C1 segment of cervical spinal cord (tissue), 14 donors: ENCODE data around the gene UNKL.
"Not testable (repeated sequence)": the region's sequence is repeated elsewhere in the genome, so short reads cannot be mapped to it uniquely, and the experiment has no call there.

Source experiments
- DNase-seq, 14 donors: peaks; one replicate each; lab custom pipeline; 2025; lab: John Stamatoyannopoulos, UW

UNKL gene

DNA sequence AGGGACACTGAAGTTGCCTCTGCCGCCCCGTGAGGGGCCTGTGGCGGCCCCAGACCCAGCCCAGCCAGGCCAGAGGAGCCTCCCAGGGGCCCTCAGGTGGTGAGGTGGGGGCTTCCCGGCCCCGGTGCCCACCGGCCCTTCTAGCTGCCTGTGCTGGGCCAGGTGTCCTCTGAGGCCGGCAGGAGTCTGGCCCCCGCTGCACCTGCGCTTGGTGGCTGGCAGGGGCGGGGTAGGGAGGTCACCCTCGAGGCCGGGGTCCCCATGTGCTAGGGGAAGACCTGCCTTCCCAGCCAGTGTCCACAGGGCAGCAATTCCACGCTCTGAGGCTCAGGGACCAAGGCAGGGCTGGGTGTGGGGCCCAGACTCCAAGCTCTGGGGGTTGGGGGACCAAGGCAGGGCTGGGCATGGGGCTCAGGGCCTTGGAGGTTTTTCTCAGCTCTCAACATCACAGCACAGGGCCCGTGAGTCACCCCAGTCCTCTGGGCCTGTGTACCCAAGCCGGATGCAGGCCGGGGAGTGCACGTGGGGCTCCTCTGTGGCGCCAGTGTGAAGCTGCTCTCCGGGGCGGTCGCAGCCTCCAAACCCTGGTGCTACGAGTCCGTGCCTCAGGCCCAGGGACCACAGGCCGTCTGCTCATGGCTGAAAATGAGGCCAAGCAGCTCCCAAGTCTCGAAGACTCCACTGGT, 31.2 kb upstream of the UNKL start:
- DNase-seq = no peak

DNA sequence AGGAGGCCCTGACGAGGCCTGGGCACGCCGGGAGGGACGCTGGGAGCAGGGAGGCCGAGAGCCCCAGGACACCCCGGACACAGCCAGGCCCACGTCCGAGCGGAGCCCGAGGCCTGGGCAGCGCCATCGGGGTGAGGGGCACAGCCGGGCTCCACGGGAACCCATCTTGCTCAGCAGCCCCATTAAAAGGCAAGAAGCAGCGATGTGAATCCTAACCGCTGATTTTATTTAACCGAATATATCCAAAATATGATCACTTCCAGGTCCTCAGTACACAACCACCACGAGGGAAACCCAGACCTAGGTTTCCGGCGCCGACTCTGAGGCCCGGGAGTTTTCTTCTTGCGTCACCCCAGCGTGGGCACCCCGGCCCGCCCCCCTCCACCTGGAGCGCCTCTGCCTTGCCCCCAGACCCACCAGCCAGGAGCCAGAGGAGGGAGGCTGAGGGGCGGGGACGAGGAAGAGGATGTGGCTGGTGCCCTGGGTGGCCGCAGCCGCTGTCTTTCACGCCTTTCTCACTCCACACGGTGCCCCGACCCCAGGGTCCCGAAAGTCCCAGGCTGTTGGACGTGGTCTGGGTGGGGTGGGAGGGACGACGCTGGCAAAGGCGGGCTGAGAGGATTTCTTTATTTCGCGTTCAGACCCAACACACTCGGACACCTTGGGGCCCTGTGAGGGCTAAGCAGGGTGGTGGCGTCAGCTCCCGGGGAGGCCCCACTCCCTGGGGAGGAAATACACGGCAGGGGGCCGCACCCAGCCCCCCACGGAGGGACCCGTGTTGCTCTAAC, 30.4 kb upstream of the UNKL start:
- no peak for DNase-seq

DNA sequence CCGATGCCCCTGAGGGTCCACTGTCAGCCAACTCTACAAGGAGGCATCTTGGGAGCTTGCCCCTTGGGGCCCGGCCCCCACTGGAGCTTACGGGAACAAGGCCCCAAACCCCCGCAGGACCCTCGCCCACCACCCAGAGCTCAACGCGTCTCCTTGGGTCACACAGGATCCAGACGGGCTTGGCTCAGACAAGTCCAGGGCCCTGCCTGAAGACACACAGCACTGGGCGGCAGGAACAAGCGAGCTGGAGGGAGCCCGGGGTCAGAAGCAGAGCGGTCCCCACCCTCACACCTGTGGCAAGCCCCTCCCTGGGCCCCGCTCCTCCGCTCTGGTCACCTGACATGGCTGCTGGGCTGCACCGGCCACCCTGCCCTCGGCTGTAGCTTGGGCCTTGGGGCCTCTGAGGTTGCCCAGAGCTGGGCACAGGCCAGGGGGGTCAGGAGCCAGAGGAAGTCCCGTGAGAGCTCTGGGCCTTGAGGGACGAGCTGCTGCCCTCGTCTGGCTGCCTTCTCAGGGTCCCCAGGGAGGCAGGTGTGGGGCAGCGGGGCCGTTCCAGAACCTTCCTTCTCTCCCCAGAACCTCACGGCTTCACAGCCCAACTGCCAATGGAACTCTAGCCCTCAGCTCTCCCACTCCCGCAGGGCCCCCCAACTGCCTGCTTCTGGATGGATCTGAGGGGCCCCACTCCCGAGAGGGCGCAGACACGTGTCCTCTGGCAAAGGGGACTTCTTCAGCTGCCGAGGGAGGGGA, 29.7 kb upstream of the UNKL start, which contains the start of gene CCDC154:
Gene CCDC154 (minus strand): TSS at position 577 of the 750 bp plus-strand sequence. CDS start 234 bp downstream, at position 343.
- no peak for DNase-seq

DNA sequence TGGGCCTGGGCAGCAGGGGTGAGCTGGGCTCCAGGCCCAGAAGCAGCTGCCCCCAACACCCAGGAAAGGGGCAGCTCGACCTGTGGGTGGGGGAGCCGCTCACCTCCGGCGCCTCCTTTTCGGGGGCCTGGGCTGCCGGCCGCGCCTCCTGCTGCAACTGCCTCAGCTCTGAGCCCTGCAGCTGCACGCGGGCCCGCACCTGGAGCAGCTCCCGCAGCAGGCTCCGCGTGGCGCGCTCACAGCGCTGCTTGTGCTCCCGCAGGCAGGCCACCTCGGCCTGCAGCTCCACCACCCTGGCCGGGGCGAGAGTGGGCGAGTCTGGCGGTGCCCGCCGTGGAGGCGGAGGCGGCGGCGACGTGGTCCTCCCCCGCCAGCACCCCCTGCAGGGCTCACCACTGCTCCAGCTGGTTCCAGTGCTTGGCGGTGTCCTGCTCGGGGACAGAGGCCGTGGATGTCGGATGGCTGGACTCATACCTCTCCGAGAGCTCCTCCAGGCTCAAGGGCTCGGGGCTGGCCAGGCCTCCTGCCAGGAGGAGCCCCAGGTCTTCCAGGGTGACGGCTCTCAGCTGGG, 29.0 kb upstream of the UNKL start:
- DNase-seq = no peak

DNA sequence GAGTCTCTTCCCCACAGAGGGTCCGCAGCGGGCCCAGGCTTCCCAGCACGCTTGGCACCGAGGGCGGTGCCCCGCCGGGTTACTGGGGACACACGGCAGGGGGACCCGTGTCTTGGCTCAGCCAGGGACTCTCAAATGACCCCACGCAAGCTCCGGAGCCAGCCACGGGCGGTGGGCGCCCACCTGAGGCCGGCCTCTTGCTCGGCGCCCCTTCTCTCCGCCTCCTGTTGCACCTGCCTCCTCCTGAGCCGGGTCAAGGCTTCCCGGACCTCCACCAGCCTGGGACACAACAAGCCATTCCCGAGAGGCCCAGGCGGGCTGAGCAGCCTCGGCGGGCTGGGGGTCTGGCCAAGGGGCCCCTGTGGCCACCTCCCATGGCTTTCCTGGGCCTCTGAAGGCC, 28.2 kb upstream of the UNKL start:
- no peak for DNase-seq

DNA sequence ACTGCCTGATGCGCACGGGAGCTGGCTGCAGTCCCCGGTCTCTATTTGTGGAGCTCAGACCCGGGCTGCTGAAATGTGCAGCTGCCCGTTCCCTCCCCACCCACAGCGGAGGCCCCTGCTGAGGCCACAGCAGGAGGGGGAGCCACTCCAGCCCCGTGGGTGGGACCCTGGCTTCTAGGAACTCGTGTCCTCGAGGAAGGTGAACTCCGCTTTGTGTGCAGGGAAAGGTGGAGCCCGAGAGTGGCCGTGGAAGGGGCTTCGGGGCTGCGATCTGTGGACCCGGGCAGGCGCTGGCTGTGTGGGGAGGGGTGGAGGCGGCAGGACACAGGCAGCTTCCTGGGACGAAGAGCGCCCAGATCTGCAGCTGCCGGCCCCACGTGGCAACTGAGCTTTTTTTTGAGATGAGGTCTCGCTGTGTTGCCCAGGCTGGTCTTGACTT, 26.9 kb upstream of the UNKL start:
- DNase-seq = no peak

DNA sequence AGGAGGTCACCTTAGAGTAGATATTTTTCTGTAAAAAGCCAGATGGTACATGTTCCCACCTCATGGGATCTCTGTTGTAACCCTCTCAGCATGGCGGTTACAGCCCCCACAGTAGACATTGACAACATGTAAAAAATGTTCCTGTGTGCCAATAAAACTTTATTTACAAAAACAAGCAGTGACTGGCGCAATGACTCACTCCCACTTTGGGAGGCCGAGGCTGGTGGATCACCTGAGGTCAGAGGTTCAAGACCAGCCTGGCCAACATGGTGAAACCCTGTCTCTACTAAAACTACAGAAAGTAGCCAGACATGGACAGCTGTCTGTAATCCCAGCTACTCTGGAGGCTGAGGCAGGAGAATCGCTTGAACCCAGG, 25.2 kb upstream of the UNKL start:
- not testable (repeated sequence) for DNase-seq

DNA sequence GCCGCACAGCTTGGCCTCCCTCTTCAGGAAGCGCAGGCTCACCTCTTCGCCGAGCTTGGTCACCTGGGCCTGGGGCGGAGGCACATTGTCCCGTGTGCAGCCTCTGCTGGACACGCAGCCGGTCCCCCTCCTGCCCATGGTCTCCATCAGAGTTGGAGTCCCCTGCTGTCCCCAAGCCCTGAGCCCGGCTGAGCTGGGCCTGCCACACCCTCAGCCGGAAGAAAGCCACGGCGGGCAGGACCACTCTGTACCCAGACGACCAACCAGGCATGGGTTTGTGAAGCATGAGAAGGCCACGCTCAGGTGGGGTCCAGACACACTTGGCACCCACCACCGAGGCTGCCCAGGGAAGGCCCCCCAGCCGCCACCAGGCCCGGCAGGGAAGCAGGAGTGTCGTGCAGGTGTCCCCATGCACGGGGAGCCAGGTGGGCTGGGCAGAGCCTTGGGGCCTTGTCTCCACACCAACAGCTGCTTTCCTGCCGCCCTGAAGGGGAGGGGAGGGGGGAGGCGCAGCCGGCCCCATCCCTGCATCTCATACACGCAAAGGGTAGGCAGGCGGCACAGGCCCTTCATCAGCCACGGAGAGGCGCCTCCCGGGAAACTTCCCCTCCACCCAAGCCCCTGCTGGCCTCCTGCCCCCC, 24.7 kb upstream of the UNKL start:
- DNase-seq = no peak

DNA sequence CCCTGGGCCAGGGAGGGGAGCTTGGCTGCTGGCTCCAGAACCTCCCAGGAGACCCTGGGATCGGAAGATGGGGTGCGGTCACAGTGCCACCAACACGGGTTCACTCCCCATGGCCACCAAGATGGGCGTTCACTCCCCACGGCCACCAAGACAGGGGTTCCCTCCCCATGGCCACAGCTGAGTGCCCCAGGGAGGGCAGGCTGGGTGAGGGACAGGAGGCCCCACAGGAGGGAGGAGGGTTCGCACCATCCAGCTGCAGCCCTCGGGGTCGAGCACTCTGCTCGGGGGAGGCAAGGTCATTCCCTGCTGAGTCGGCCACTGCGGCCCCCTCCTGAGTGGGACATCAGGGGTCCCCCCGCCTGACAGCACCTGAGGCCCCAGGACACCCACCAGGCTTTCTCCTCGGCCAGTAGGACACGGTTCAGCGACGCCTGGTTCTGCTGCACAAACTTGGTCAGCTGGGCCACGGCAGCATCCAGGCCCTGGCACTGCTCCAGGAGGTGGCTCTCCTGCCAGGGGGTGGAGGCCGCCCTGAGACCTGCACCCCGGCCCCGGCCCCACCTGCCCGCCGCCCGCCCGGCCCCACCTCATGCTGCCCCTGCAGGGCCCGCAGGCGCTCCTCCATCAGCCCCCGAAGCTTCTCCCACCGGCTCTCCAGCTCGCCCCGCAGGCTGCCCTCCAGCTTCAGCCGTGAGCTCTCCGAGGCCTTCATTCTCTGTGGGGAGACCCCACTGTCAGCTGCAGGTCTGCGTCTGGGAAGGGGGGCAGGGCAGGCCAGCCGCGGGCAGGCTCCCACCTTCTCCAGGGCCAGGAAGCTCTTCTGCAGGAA, 23.9 kb upstream of the UNKL start:
- no peak for DNase-seq

DNA sequence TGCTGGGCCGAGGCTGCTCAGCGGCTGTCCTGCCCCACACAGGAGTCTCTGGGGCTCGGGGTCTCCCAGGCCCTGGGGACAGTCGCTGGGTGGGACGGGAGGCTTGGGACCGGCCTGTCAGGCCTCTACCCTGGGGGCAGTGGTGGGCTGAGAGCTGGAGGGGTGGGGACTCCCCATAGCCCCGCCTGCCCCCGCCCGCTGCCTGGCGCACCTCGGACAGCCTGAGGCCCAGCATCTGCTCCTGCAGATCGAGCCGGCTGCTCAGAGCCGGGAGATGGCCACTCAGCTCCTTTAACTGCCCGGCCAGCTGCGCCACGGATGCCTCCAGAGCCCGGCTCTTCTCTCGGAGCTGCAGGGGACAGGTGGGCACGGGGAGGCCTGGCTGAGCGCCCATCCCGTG, 23.1 kb upstream of the UNKL start:
- DNase-seq = no peak

DNA sequence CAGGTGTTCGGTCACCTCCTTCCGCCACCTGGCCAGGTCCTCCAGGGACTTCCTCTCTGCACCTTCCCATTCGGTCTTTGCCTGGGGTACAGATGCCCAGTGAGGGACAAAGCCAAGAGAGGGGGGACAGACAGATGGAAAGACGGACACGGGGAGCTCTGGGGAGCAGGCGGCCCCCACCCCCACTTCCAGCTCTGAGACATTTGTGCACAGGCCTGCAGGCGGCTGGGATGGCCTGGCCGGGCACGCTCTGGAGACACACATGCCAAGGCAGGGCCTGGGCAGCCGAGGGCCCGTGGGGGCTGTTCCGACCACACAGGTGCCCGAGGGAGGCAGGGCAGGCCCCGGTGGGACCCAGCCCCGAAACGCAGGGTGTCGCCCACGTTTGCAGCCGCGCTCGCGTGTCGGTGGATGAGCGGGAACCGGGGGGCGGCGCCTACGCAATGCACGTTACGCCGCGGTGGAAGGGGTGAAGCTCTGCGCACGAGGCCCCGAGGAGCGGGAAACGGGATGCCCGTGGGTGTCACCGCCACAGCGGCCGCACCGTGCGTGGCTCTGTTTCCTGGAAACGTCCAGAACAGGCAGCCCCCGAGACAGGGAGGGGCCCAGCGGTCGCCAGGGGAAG, 22.3 kb upstream of the UNKL start:
- no peak for DNase-seq

DNA sequence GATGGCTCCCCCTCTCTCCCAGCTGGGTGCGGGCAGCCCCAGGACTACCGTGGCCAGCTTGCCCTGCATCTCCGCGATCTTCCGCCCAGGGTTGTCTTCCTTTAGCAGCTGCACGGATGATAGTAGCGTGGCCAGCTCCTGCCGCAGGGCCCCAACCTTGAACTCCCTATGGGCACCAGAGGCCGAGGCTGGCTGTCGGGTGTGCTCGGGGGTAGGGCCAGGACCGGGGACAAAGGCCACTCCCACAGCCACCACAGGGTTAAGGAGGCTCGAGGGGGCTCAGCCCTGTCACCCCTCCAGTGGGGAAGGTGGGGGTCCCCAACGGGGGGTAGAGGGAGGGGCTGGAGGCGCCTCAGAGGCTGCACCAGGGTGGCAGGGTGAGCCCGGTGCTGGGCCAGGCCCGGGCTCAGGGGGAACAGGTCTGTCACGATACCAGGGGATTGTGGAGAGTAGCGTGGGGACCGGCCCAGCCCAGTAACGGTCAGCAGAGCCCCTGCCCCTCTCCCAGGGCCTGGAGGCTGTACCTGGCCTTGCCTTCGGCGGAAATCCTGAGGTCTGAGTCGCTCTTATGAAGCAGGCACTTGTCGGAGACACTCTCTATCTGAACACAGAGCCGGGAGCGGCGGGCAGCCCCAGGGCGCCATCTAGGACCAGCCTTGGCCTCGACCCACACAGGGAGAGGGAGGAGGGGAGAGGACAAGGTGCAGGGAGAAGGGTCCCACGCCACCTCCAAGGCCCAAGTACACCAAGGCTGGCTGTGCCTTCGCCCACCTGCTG, 21.6 kb upstream of the UNKL start:
- DNase-seq = no peak

DNA sequence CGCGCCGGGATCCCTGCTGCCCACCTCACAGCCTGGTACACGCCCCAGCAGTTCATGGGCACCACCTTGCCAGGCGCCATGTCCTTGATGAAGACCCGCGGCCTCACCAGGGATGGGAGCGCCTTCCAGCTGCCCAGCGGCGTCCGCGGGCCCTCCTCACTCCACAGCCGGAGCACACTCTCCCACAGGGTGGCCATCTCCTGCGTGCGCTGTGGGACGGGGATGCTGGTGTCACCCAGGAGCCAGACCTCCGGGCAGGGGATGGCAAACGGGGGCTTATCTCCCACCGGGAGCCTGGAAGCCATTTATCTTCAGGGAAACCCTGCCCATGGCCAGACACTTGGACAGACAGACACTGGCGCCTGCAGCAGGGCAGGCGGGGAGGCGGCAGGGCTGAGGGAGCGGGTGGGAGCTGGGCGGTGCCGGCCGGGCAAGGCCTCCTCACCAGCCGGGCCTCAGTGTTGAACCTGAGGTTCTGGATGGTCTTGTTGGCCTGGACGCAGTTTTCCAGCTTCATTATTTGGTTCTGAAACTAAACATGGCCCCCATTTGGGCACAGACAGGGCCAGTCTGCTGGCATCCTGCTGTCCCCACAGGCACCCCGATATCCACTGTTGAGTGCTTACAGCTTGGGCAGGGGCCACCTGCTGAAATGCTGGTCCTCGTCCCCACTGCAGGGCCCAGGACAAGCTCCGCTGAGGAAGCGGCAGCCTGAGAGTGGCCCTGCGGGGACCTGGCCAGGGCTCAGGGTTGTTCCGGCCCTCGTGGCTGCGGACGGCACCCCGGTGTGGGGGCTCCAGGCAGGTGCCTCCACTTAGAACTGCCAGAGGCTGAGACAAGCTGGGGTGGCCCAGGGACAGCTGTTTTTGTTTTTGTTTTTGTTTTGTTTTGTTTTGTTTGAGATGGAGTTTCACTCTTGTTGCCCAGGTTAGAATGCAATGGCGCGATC, 20.4 kb upstream of the UNKL start:
- no peak for DNase-seq

DNA sequence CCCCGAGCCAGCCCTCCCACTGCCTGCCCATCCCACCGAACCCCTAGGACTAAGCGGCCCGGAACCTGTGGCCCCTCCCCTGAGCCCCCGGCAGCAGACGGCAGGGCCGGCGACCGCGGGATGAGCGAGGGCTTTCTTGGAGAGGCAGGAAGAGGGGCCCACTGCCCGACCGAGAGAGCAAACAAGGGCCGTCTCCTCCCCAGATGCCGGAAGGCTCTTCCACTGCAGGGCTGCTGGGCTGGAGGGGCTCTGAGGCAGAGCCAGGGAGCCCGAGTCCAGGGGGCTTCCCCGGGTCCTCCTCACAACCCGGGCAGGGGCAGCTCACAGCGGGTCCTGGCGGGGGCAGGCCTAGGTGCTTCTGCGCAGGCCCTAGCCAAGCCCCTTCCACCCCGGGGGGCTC, 19.3 kb upstream of the UNKL start:
- DNase-seq = no peak

DNA sequence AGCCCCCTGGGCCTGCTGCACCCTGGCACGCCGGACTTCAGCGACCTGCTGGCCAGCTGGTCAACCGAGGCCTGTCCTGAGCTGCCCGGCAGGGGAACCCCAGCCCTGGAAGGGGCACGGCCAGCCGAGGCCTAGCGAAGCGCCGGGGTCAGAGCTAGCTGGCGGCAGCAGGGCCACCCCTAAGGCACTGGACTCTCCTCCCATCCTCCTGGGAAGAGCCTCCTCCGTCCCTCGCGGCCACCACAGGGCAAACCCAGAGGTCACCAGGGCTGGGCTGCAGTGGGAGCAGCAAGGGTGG, 18.7 kb upstream of the UNKL start:
- DNase-seq = no peak

DNA sequence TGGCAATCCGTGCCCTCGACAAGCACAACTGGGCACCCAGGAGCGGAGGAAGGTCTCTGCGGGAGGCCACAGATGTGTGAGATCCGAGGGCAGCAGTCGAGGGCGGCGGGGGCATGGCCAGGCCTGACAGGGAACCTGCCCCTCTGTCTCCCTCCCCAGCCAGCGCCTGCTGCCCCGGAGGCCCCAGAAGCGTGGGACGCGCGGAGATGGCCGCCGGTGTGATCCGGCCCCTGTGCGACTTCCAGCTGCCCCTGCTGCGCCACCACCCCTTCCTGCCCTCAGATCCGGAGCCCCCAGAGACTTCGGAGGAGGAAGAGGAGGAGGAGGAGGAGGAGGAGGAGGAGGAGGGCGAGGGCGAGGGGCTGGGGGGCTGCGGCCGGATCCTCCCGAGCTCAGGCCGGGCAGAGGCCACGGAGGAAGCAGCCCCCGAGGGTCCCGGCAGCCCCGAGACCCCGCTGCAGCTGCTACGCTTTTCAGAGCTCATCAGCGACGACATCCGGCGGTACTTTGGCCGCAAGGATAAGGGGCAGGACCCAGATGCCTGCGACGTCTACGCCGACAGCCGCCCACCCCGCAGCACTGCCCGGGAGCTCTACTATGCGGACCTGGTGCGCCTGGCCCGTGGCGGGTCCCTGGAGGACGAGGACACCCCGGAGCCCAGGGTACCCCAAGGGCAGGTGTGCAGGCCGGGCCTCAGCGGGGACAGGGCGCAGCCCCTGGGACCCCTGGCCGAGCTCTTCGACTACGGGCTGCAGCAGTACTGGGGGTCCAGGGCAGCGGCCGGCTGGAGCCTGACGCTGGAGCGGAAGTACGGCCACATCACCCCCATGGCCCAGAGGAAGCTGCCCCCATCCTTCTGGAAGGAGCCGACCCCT, 18.1 kb upstream of the UNKL start:
- no peak for DNase-seq

DNA sequence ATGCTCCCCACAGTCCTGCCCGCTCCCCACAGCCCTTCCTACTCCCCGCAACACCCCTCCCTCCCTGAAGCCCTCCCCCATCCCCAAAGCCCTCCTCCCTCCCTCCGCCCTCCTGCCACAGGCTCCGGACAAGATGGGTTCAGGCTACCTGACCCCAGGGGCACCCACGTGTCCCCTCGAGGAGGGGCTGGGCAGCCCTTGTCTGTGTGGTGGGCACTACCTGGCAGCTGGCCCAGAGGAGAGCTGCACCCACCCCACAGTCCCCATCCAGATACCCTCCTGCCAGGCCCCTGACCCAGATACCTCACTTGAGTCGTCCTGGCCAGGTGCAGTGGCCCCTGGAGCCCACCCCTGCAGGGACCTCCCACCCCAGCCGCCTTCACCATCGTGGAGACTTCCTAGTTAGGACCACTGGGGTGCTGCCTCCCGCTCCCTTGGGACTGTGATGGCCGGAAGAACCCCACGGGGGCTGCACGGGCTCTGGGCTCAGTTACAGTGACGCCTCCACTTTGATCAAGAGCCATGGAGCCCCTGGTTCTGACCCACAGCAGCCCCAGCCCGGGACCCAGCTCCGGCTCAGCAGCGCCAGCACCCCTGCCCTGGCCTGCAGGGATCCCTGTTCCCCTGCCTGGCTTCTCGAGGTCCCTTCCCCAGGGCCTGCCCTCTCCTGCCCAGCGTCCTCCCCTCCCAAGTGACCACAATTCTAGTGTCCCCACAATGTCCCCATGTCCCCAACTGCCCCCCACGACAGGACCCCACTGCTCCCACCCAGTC, 17.2 kb upstream of the UNKL start:
- no peak for DNase-seq
